Smooth muscle cell (in vitro differentiated cells): ENCODE measurements around the gene TEX264. TPM values are rescaled to one million over a fixed set of nuclear protein-coding genes. Genes with fewer than 3 reads are reported as not detected.

Experiments used
- DNase-seq: peaks from one replicate; lab custom pipeline; 2025; ENCODE audit not compliant: unreplicated experiment; lab: John Stamatoyannopoulos, UW
- H2AFZ ChIP-seq: fragments of 200-600 bp; sonication (generic); 2 replicates; pipeline ENCODE4 v1.6.0; 2016; ENCODE audit warnings: antibody characterized with exemption, low read depth, mild to moderate bottlenecking
- H3F3A ChIP-seq: fragments of 200-600 bp; sonication (generic); 2 replicates; pipeline ENCODE4 v1.6.0; 2017; ENCODE audit warnings: antibody characterized with exemption, low read depth
- H3K27ac ChIP-seq: fragments of 200-600 bp; sonication (generic); 2 replicates; pipeline ENCODE4 v1.5.1; 2016; ENCODE audit warnings: low read depth, mild to moderate bottlenecking
- H3K27me3 ChIP-seq: fragments of 200-600 bp; sonication (generic); 2 replicates; pipeline ENCODE4 v1.6.1; 2016; ENCODE audit warnings: low read depth, mild to moderate bottlenecking
- H3K36me3 ChIP-seq: fragments of 200-600 bp; sonication (generic); 2 replicates; pipeline ENCODE4 v1.5.1; 2016; ENCODE audit warnings: low read depth
- H3K4me1 ChIP-seq: fragments of 200-600 bp; sonication (generic); 2 replicates; pipeline ENCODE4 v1.5.1; 2016; ENCODE audit warnings: low read depth
- H3K4me2 ChIP-seq: fragments of 200-600 bp; sonication (generic); 2 replicates; pipeline ENCODE4 v1.6.0; 2016; ENCODE audit warnings: mild to moderate bottlenecking
- H3K4me3 ChIP-seq: fragments of 200-600 bp; sonication (generic); 2 replicates; pipeline ENCODE4 v1.5.1; 2016; ENCODE audit warnings: mild to moderate bottlenecking
- H3K79me2 ChIP-seq: fragments of 200-600 bp; sonication (generic); 2 replicates; pipeline ENCODE4 v1.6.0; 2016; ENCODE audit warnings: low read depth, mild to moderate bottlenecking
- H3K9ac ChIP-seq: fragments of 200-600 bp; sonication (generic); 2 replicates; pipeline ENCODE4 v1.6.0; 2016; ENCODE audit warnings: low read depth
- H3K9me3 ChIP-seq: fragments of 200-600 bp; sonication (generic); replicated peaks from 2 replicates; pipeline ENCODE4 v1.5.1; 2016; ENCODE audit warnings: low read depth
- H4K20me1 ChIP-seq: fragments of 200-600 bp; sonication (generic); 2 replicates; pipeline ENCODE4 v1.6.0; 2016; ENCODE audit warnings: low read depth
- WGBS: methylation state at CpG from one replicate; pipeline ENCODE4 v1.1.7; 2016; ENCODE audit warnings: low lambda C conversion rate; 5-methylcytosine and 5-hydroxymethylcytosine counted together
- polyA plus RNA-seq: library from polyadenylated mRNA; unstranded; fragments of >200 nt; fragmentation: Nextera tagmentation; extraction: Ambion mirVana; gene quantifications from 2 replicates; pipeline ENCODE4 v1.2.1, GENCODE V29; 2016
- total RNA-seq: library from RNA; depleted of rRNA; stranded (reverse); fragments of >200 nt; gene quantifications from 2 replicates; pipeline ENCODE4 v1.2.3, GENCODE V29; 2014
- TF ChIP-seq, protein P1 (sequence below): fragments of 200-600 bp; sonication (generic); IDR thresholded peaks from 2 replicates; pipeline ENCODE4 v1.5.1; 2017; ENCODE audit warnings: borderline replicate concordance, mild to moderate bottlenecking, antibody characterized with exemption; ENCODE audit not compliant: insufficient read depth, poor library complexity, severe bottlenecking

Gene TEX264
- total and polyA plus RNA-seq, 2 experiments from 2014 or later, result 39.8 to 41.0 TPM

DNA sequence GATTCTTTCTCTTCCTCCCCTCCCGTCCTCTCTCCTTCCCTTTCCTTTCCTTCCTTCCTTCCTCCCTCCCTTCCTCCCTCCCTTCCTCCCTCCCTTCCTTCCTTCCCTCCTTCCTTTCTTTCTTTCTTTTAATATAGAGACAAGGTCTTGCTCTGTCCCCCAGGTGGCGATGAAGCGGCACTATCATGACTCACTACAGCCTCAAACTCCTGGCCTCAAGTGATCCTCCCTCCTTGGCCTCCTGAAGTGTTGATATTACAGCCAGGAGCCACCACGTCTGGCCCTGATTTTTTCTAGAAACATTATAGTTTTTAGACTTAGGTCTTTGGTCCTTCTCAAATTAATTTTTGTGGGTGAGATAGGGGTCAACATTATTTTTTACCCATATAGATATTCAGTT lies 51.3 kb downstream of the TEX264 start:
- H3K79me2 ChIP-seq, result no peaks in the 10 kb centered on the region
- WGBS, result 82% methylated on average over 4 of the region's 4 CpGs
- H3K9me3 ChIP-seq, result no peaks in the 10 kb centered on the region
- no peak for DNase-seq
- H3K36me3 ChIP-seq, result no peaks in the 10 kb centered on the region
- no peaks in the 10 kb centered on the region for H3K27me3 ChIP-seq
- H4K20me1 ChIP-seq, result no peaks in the 10 kb centered on the region
- no peak overlapping the region for H3K4me3 ChIP-seq
- TF ChIP-seq, protein P1, sequence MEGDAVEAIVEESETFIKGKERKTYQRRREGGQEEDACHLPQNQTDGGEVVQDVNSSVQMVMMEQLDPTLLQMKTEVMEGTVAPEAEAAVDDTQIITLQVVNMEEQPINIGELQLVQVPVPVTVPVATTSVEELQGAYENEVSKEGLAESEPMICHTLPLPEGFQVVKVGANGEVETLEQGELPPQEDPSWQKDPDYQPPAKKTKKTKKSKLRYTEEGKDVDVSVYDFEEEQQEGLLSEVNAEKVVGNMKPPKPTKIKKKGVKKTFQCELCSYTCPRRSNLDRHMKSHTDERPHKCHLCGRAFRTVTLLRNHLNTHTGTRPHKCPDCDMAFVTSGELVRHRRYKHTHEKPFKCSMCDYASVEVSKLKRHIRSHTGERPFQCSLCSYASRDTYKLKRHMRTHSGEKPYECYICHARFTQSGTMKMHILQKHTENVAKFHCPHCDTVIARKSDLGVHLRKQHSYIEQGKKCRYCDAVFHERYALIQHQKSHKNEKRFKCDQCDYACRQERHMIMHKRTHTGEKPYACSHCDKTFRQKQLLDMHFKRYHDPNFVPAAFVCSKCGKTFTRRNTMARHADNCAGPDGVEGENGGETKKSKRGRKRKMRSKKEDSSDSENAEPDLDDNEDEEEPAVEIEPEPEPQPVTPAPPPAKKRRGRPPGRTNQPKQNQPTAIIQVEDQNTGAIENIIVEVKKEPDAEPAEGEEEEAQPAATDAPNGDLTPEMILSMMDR, result no peak
- no peaks in the 10 kb centered on the region for H3F3A ChIP-seq
- no peak overlapping the region for H3K9ac ChIP-seq
- H3K27ac ChIP-seq, result no peak overlapping the region
- H3K4me2 ChIP-seq, result no peak overlapping the region
- H2AFZ ChIP-seq, result no peak overlapping the region
- no peaks in the 10 kb centered on the region for H3K4me1 ChIP-seq

DNA sequence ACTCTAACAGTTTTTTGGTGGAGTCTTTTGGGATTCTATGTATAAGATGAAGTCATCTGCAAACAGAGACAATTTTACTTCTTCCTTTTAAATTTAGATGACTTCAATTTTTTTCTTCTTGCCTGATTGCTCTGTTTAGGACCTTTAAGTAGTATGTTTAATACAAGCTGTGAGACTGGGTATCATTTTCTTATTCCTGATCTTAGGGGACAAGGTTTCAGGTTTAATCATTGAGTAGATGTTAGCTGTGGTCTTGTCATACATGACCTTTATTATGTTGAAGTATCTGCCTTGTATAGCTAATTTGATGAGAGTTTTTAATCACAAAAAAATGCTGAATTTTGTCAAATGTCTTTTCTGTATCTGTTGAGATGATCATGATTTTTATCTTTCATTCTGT lies 56.4 kb downstream of the TEX264 start:
- TF ChIP-seq, protein P1, result no peak
- no peak overlapping the region for H2AFZ ChIP-seq

DNA sequence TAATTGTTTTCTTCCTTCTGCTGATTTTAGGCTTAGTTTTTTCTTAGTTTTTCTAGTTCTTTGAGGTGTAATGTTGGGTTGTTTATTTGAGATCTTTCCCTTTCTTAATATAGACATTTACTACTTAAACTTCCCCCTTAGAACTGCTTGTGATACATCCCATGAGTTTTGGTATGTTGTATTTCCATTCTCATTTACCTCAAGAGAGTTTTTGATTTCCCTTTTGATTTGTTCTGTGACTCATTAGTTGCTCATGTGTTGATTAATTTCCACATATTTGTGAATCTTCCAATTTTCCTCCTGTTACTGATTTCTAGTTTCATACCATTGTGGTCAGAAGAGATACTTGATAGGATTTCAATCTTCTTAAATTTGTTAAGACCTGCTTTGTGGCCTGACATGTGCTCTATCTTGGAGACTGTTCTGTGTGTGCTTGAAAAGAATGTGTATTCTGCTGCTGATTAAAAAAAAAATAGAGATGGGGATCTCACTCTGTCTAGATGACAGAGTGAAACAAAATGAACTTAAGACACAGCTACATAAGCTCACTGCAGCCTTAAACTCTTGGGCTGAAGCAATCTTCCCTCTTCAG lies 58.1 kb downstream of the TEX264 start:
- Histone ChIP-seq H2AFZ (no peak overlapping the region), H3K27ac (no peak overlapping the region), H3F3A (no peaks in the 10 kb centered on the region), H4K20me1 (no peaks in the 10 kb centered on the region), H3K36me3 (no peaks in the 10 kb centered on the region), H3K9ac (no peak overlapping the region), H3K9me3 (no peaks in the 10 kb centered on the region), H3K4me3 (no peak overlapping the region), H3K27me3 (no peaks in the 10 kb centered on the region), H3K4me1 (no peaks in the 10 kb centered on the region), H3K4me2 (no peak overlapping the region), H3K79me2 (no peaks in the 10 kb centered on the region)
- no peak for DNase-seq
- TF ChIP-seq, protein P1, result no peak

More for the DNA sequence above, 56.4 kb downstream of the TEX264 start:
- DNase-seq, result no peak
- Histone ChIP-seq H3K9ac (no peak overlapping the region), H3K27me3 (no peaks in the 10 kb centered on the region), H3K9me3 (no peaks in the 10 kb centered on the region), H3K79me2 (no peaks in the 10 kb centered on the region), H3K4me1 (no peaks in the 10 kb centered on the region), H4K20me1 (no peaks in the 10 kb centered on the region), H3K36me3 (no peaks in the 10 kb centered on the region), H3F3A (no peaks in the 10 kb centered on the region), H3K27ac (no peak overlapping the region), H3K4me2 (no peak overlapping the region), H3K4me3 (no peak overlapping the region)

DNA sequence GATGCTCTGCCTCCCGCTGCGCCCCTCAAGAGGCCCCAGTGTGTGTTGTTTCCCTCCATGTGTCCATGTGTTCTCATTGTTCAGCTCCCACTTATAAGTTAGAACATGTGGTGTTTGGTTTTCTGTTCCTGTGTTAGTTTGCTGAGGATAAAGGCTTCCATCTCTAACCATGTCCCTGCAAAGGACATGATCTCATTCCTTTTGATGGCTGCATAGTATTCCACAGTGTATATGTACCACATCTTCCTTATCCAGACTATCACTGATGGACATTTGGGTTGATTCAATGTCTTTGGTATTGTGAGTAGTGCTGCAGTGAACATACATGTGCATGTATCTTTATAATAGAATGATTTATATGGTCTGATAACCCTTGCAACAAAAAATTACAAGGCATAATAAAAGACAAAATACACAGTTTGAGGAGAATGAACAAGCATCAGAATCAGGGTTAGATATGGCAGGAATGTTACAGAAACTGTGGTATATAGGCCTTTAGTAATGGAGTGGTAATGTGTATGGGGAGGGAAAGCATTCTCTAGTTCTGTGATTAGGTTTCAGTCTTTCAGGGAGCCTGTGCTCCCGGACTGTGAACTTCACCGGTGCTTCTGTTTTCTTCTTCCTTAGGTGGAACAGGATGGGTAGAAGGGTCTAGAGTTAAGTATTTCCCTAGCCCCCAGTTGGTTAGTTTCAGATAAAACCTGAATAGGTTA lies 63.0 kb downstream of the TEX264 start:
- Histone ChIP-seq H2AFZ (no peak overlapping the region), H3K79me2 (no peaks in the 10 kb centered on the region), H3F3A (no peaks in the 10 kb centered on the region), H3K9ac (no peak overlapping the region), H3K9me3 (no peaks in the 10 kb centered on the region), H3K4me2 (no peak overlapping the region), H3K36me3 (no peaks in the 10 kb centered on the region), H3K4me1 (no peaks in the 10 kb centered on the region), H3K27me3 (peaks cover 7% of the 10 kb centered on the region), H4K20me1 (no peaks in the 10 kb centered on the region), H3K4me3 (no peak overlapping the region), H3K27ac (no peak overlapping the region)
- TF ChIP-seq, protein P1, result no peak
- DNase-seq, result no peak
- WGBS, result 92% methylated on average over 4 of the region's 4 CpGs
